GM12878 (cell line): ENCODE results near the gene TMEM127. TPM values are rescaled to one million over a fixed set of nuclear protein-coding genes. Genes with fewer than 3 reads are reported as not detected.
A peak's percentile ranks its signal among the peaks of the same experiment; 100 is the strongest.

Experiments used
- ATAC-seq: fragments of 200-7000 bp; cut with Tn5 transposase; 3 replicates; pipeline ENCODE4 v1.9.1; 2020; ENCODE audit warnings: mild to moderate bottlenecking, moderate library complexity
- BruUV-seq: library from RNA; stranded (reverse); fragments of 400-500 nt; replicated peaks from 2 replicates; lab custom pipeline; 2021; lab: Mats Ljungman, UMichigan
- CTCF ChIA-PET: fragments of 300-600 bp; sonication (Branson Sonifier 250); formaldehyde crosslinking; extraction: SDS; loops from one replicate; lab custom pipeline; 2021; ENCODE audit warnings: inconsistent platforms; lab: Yijun Ruan, JAX
- POLR2A ChIA-PET: fragments of 350-600 bp; formaldehyde crosslinking; extraction: SDS; loops from one replicate; lab custom pipeline; 2021; ENCODE audit warnings: inconsistent platforms; lab: Charles Lee
- RAD21 ChIA-PET: fragments of 300-600 bp; sonication (Branson Sonifier 250); formaldehyde crosslinking; loops from one replicate; lab custom pipeline; 2023; ENCODE audit warnings: antibody characterized with exemption; ENCODE audit not compliant: unreplicated experiment; lab: Charles Lee
- SMC1A ChIA-PET: fragments of 300-600 bp; sonication (Branson Sonifier 250); formaldehyde crosslinking; loops from one replicate; lab custom pipeline; 2023; ENCODE audit not compliant: unreplicated experiment, uncharacterized antibody; lab: Charles Lee
- DNase-seq: peaks from one replicate; pipeline ENCODE4 v3.0.0-alpha.2; 2011; ENCODE audit warnings: low read depth, low spot score
- FAIRE-seq: peaks from 3 replicates; lab custom pipeline; 2011; peaks lifted over from hg19 to GRCh38; lab: Jason Lieb, UNC
- H2AFZ ChIP-seq: 2 replicates; pipeline ENCODE4 v1.6.0; 2011; ENCODE audit warnings: low read depth, low read length, control low read depth; ENCODE audit not compliant: control insufficient read depth
- H3K27ac ChIP-seq: 2 replicates; pipeline ENCODE4 v1.5.1; 2011; ENCODE audit warnings: control low read depth; ENCODE audit not compliant: control insufficient read depth, insufficient read depth
- H3K27me3 ChIP-seq, 2 experiments: replicated peaks in 1 of 2; 2 replicates each; pipeline versions ENCODE4 v1.6.0 to v1.6.1; 2011; ENCODE audit warnings: low read length in 1 of 2; ENCODE audit not compliant: control insufficient read depth in 2 of 2, insufficient read depth in 2 of 2
- H3K36me3 ChIP-seq, 2 experiments: 2 replicates each; pipeline ENCODE4 v1.5.1; 2011; ENCODE audit warnings: low read length in 1 of 2; ENCODE audit not compliant: control insufficient read depth in 2 of 2, insufficient read depth in 2 of 2
- H3K4me1 ChIP-seq: 2 replicates; pipeline ENCODE4 v1.6.1; 2011; ENCODE audit warnings: mild to moderate bottlenecking, low read length, moderate library complexity, mixed read lengths; ENCODE audit not compliant: control insufficient read depth, insufficient read depth
- H3K4me2 ChIP-seq: 2 replicates; pipeline ENCODE4 v1.6.0; 2011; ENCODE audit warnings: control low read depth; ENCODE audit not compliant: control insufficient read depth, insufficient read depth
- H3K4me3 ChIP-seq: fragments of 200-600 bp; sonication (generic); 2 replicates; pipeline ENCODE4 v1.5.1; 2016
- H3K79me2 ChIP-seq: 2 replicates; pipeline ENCODE4 v1.6.0; 2011; ENCODE audit warnings: low read length; ENCODE audit not compliant: control insufficient read depth, insufficient read depth
- H3K9ac ChIP-seq: 2 replicates; pipeline ENCODE4 v1.8.0; 2011; ENCODE audit warnings: low read length, control low read depth, mixed read lengths; ENCODE audit not compliant: control insufficient read depth, insufficient read depth
- H3K9me3 ChIP-seq: replicated peaks from 3 replicates; pipeline ENCODE4 v1.5.1; 2011; ENCODE audit warnings: mild to moderate bottlenecking, low read length; ENCODE audit not compliant: control insufficient read depth, insufficient read depth
- H4K20me1 ChIP-seq: 2 replicates; pipeline ENCODE4 v1.6.0; 2011; ENCODE audit not compliant: control insufficient read depth, insufficient read depth
- CEBPB ChIP-seq, 2 experiments: fragments of 150-350 bp in 1 of 2; IDR thresholded peaks; 2 replicates each; pipeline ENCODE4 v1.6.1; 2012 to 2014; ENCODE audit warnings: low read depth in 2 of 2, low read length in 2 of 2, borderline replicate concordance in 1 of 2, inconsistent platforms in 1 of 2
- CHD2 ChIP-seq: IDR thresholded peaks from 2 replicates; pipeline ENCODE4 v1.6.1; 2011; ENCODE audit warnings: low read depth, low read length, improper control_type of control experiment, borderline replicate concordance
- CHD4 ChIP-seq: fragments of 200-600 bp; sonication (generic); IDR thresholded peaks from 2 replicates; pipeline ENCODE4 v1.6.1; 2016; ENCODE audit warnings: mild to moderate bottlenecking
- CTCF ChIP-seq, 3 experiments: IDR thresholded peaks in 2 of 3; conservative IDR thresholded peaks in 1 of 3; 2 replicates each; pipeline ENCODE4 v1.5.1; 2011; ENCODE audit warnings: low read depth in 3 of 3, low read length in 3 of 3, mild to moderate bottlenecking in 3 of 3, control low read depth in 2 of 3, moderate library complexity in 2 of 3, inconsistent platforms in 1 of 3, mixed read lengths in 1 of 3; ENCODE audit not compliant: control insufficient read depth in 2 of 3, insufficient read depth in 1 of 3; ENCODE audit errors: extremely low read depth in 1 of 3
- IKZF1 ChIP-seq: fragments of 450-650 bp; conservative IDR thresholded peaks from 2 replicates; pipeline ENCODE4 v1.6.1; 2017; ENCODE audit warnings: antibody characterized with exemption, mild to moderate bottlenecking
- MTA3 ChIP-seq: IDR thresholded peaks from 2 replicates; pipeline ENCODE4 v1.6.1; 2012; ENCODE audit warnings: low read length, inconsistent platforms, borderline replicate concordance
- NFYB ChIP-seq: IDR thresholded peaks from 2 replicates; pipeline ENCODE4 v1.6.1; 2011; ENCODE audit warnings: low read depth, mild to moderate bottlenecking, low read length, improper control_type of control experiment, moderate library complexity; ENCODE audit not compliant: insufficient read depth
- POU2F2 ChIP-seq: IDR thresholded peaks from 3 replicates; pipeline ENCODE4 v1.6.1; 2011; ENCODE audit warnings: low read depth, mild to moderate bottlenecking, low read length, borderline replicate concordance
- RAD21 ChIP-seq: IDR thresholded peaks from 2 replicates; pipeline ENCODE4 v1.6.1; 2011; ENCODE audit warnings: mild to moderate bottlenecking, low read depth, low read length, moderate library complexity; ENCODE audit not compliant: insufficient read depth
- RAD51 ChIP-seq: fragments of 450-650 bp; IDR thresholded peaks from 2 replicates; pipeline ENCODE4 v1.6.1; 2016; ENCODE audit warnings: moderate library complexity, mild to moderate bottlenecking, inconsistent platforms
- SMC3 ChIP-seq: IDR thresholded peaks from 2 replicates; pipeline ENCODE4 v1.6.1; 2011; ENCODE audit warnings: low read length, improper control_type of control experiment, borderline replicate concordance
- SPI1 ChIP-seq: IDR thresholded peaks from 2 replicates; pipeline ENCODE4 v1.6.1; 2011; ENCODE audit warnings: low read depth, mild to moderate bottlenecking, low read length, moderate library complexity, borderline replicate concordance; ENCODE audit not compliant: insufficient read depth
- TAF1 ChIP-seq: IDR thresholded peaks from 2 replicates; pipeline ENCODE4 v1.6.1; 2011; ENCODE audit warnings: mild to moderate bottlenecking, low read depth, low read length, borderline replicate concordance
- YY1 ChIP-seq: IDR thresholded peaks from 2 replicates; pipeline ENCODE4 v1.6.1; 2011; ENCODE audit warnings: low read depth, mild to moderate bottlenecking, low read length
- WGBS: methylation state at CpG from one replicate; pipeline ENCODE4 v1.1.6; 2016; ENCODE audit warnings: low lambda C conversion rate; ENCODE audit not compliant: insufficient replicate concordance, insufficient coverage; ENCODE audit errors: missing lambda C conversion rate; 5-methylcytosine and 5-hydroxymethylcytosine counted together
- in situ Hi-C: fragments of 300-500 bp; cut with MboI; formaldehyde crosslinking; loops from 9 replicates; pipeline ENCODE4 v1.14.3; 2018; ENCODE audit warnings: mixed read lengths
- intact Hi-C: fragments of 100-400 bp; cut with micrococcal nuclease; formaldehyde crosslinking; loops from one replicate; pipeline ENCODE4 v1.14.2; 2022; ENCODE audit not compliant: unreplicated experiment
- polyA plus RNA-seq, 11 experiments: library from polyadenylated mRNA; depleted of rRNA in 4 of 11; unstranded in 6 of 11; stranded (reverse) in 5 of 11; fragments of >200 nt; fragmentation: Nextera tagmentation in 4 of 11; fragmentation: Illumina TruSeq in 1 of 11; extraction: Ambion mirVana in 4 of 11; extraction: Trizol in 1 of 11; gene quantifications; 1 replicate in 1 of 11; 2 replicates in 10 of 11; pipeline versions ENCODE4 v1.2.1 to v1.2.3, GENCODE V29; 2011 to 2016; ENCODE audit warnings: inconsistent platforms in 2 of 11, missing spikeins in 2 of 11, low read depth in 1 of 11
- total RNA-seq, 4 experiments: library from RNA; depleted of rRNA in 3 of 4; stranded (reverse); fragments of >200 nt in 3 of 4; fragmentation: Illumina TruSeq in 1 of 4; extraction: Trizol in 1 of 4; gene quantifications; 2 replicates each; pipeline versions ENCODE4 v1.2.1 to v1.2.3, GENCODE V29; 2013 to 2021

The TMEM127 gene
- total and polyA plus RNA-seq, 10 of the 15 experiments (the other 5 are each of a cell fraction or from before 2014, with no cell fraction given), result 2.6 to 27.2 (median 17.7) TPM

GRCh38 chr2:96260387-96261260, 5.2 kb downstream of the TMEM127 start:
- peak overlapping the region; percentile 53; the same call in 1 of the 2 replicates for H3K9ac ChIP-seq
- RAD21 ChIA-PET, result interaction anchor here (0.7 to 2.6 kb wide), 13 partner anchors 14 to 734 kb away, joined by 3 to 10 read pairs (median 4); partner anchors contain the start of genes NCAPH and STARD7
- no peaks in the 10 kb centered on the region for H3K27me3 ChIP-seq
- in situ Hi-C loops, result loop anchor here (5.0 to 25.0 kb wide), 2 partner anchors 118 to 248 kb away; no protein-coding TSS in a partner anchor
- H3K9me3 ChIP-seq, result no peaks in the 10 kb centered on the region
- peak; percentile 78 for ATAC-seq
- H3K79me2 ChIP-seq, result peaks cover 52% of the 10 kb centered on the region
- H3K36me3 ChIP-seq, result peaks cover 2 to 16% of the 10 kb centered on the region in 2 experiments; a peak in 2 of 4 replicates
- H3K4me2 ChIP-seq, result peak overlapping the region; percentile 64
- 35% methylated on average over 10 of the region's 10 CpGs for WGBS
- H2AFZ ChIP-seq, result no peak overlapping the region
- peak overlapping the region; percentile 45 for H3K27ac ChIP-seq
- no TSS peak for BruUV-seq
- CTCF ChIA-PET, result interaction anchor here (0.8 to 7.5 kb wide), 21 partner anchors 11 to 268 kb away, joined by 3 to 90 read pairs (median 6); partner anchors contain the start of genes ANKRD36C, ASTL, NEURL3 and STARD7
- intact Hi-C loops, result loop anchor here (5.0 kb wide), 1 partner anchor 33 kb away; no protein-coding TSS in a partner anchor
- DNase-seq, result no peak
- no peak overlapping the region for H3K4me3 ChIP-seq
- no peaks in the 10 kb centered on the region for H4K20me1 ChIP-seq
- FAIRE-seq, result peak; percentile 57
- peaks cover 32% of the 10 kb centered on the region for H3K4me1 ChIP-seq
- TF ChIP-seq MTA3 (no peak), RAD51 (peak; percentile 22; the same call in 1 of the 2 replicates), YY1 (0 out of 2 replicates have a peak, but pooled peaks have one; percentile 14), NFYB (0 out of 2 replicates have a peak, but pooled peaks have one; percentile 13), CTCF (IDR thresholded peaks at IDR 0.05 in 2 of 3, conservative IDR thresholded peaks at IDR 0.05 in 1 of 3; ENCODE audit: control insufficient read depth in 2 of 3, extremely low read depth in 1 of 3, insufficient read depth in 1 of 3, low read depth in 3 of 3, low read length in 3 of 3) (peak; percentile 60 to 74 (median 72)), SMC3 (peak; percentile 59; the same call in 1 of the 2 replicates), CEBPB (IDR thresholded peaks at IDR 0.05; ENCODE audit: borderline replicate concordance in 1 of 2, low read depth in 2 of 2, low read length in 2 of 2) (no peak), CHD4 (no peak), RAD21 (peak; percentile 39; the same call in 1 of the 2 replicates), CHD2 (0 out of 2 replicates have a peak, but pooled peaks have one; percentile 40), POU2F2 (no peak; the same call in 2 of the 3 replicates), SPI1 (no peak; the same call in 1 of the 2 replicates), TAF1 (no peak), IKZF1 (0 out of 2 replicates have a peak, but pooled peaks have one; percentile 28)
- SMC1A ChIA-PET, result interaction anchor here (0.7 to 5.5 kb wide), 16 partner anchors 10 to 268 kb away, joined by 3 to 48 read pairs (median 4); partner anchors contain the start of genes ASTL and STARD7
- POLR2A ChIA-PET, result interaction anchor here (0.6 to 1.6 kb wide), 7 partner anchors 14 to 86 kb away, joined by 3 to 6 read pairs (median 4); partner anchors contain the start of gene STARD7
